ENCODE results near the gene CDC7. TPM values are rescaled to one million over a fixed set of nuclear protein-coding genes. Genes with fewer than 3 reads are reported as not detected.
"Not testable (repeated sequence)": the region's sequence is repeated elsewhere in the genome, so short reads cannot be mapped to it uniquely, and the experiment has no call there.

Gene CDC7
- total RNA-seq: 1.8 TPM

GRCh38 chr1:91500756-91501522 lies at the start of gene CDC7:
Gene CDC7, plus strand, starts transcription at chr1:91500851. Its CDS starts 866 bp downstream, at chr1:91501717.
- Histone ChIP-seq H3K4me1 (ENCODE audit: insufficient read depth, low read length) (peaks cover 23% of the 10 kb centered on the region), H3K27me3 (ENCODE audit: insufficient read depth, low read length) (no peaks in the 10 kb centered on the region), H3K9me3 (ENCODE audit: low read depth, low read length) (no peaks in the 10 kb centered on the region), H3K4me3 (ENCODE audit: low read length) (peak within 1 kb of the TSS; percentile 92)

GRCh38 chr1:91454136-91454535 lies 46.5 kb upstream of the CDC7 start:
- H3K9me3 ChIP-seq (ENCODE audit: low read depth, low read length): no peaks in the 10 kb centered on the region
- H3K4me3 ChIP-seq (ENCODE audit: low read length): no peak overlapping the region
- H3K4me1 ChIP-seq (ENCODE audit: insufficient read depth, low read length): no peaks in the 10 kb centered on the region
- peaks cover 3% of the 10 kb centered on the region for H3K27me3 ChIP-seq (ENCODE audit: insufficient read depth, low read length)

DNA sequence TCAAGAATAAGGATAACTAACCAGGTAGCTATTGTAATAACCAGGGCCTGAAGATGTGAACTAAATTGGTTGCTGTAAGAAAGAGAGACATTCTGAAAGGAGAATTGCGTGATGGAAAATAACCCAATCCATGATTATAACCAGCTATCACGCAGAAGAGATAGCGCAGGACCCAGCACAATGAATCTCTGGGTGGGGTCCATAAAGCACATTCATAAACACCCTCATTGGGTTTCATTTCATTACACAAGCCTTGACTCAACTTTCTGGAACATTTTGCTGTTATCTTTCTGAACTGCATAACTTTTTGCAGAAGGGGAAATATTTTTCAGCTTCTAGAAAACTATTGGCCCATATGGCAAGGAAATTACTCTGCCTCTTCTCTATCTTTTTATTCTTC lies 45.3 kb upstream of the CDC7 start:
- Histone ChIP-seq H3K4me1 (ENCODE audit: insufficient read depth, low read length) (no peaks in the 10 kb centered on the region), H3K9me3 (ENCODE audit: low read depth, low read length) (no peaks in the 10 kb centered on the region), H3K27me3 (ENCODE audit: insufficient read depth, low read length) (peaks cover 3% of the 10 kb centered on the region), H3K4me3 (ENCODE audit: low read length) (no peak overlapping the region)

GRCh38 chr1:91455896-91456295 lies 44.8 kb upstream of the CDC7 start:
- no peaks in the 10 kb centered on the region for H3K4me1 ChIP-seq (ENCODE audit: insufficient read depth, low read length)
- H3K9me3 ChIP-seq (ENCODE audit: low read depth, low read length): no peaks in the 10 kb centered on the region
- peaks cover 3% of the 10 kb centered on the region for H3K27me3 ChIP-seq (ENCODE audit: insufficient read depth, low read length)
- H3K4me3 ChIP-seq (ENCODE audit: low read length): no peak overlapping the region

DNA sequence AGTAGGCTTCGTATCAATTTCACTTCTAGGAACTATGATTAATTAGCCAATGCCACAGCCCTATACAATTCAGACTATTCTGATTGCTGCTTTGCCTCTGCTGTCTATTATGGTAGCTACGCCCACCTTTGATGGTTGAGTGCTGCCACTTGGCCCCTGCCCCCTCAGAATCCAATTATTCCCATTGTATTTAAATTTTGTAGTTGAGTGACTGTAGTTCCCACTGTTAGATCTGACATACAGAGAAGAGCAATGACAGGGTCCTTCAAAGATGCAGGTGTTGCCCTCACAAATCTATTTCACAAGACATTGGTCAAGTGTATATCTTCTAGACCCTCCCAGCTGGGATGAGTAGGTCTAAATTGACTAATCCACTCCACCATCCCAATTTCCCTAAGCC lies 35.3 kb upstream of the CDC7 start:
- not testable (repeated sequence) for H3K27me3 ChIP-seq (ENCODE audit: insufficient read depth, low read length)

DNA sequence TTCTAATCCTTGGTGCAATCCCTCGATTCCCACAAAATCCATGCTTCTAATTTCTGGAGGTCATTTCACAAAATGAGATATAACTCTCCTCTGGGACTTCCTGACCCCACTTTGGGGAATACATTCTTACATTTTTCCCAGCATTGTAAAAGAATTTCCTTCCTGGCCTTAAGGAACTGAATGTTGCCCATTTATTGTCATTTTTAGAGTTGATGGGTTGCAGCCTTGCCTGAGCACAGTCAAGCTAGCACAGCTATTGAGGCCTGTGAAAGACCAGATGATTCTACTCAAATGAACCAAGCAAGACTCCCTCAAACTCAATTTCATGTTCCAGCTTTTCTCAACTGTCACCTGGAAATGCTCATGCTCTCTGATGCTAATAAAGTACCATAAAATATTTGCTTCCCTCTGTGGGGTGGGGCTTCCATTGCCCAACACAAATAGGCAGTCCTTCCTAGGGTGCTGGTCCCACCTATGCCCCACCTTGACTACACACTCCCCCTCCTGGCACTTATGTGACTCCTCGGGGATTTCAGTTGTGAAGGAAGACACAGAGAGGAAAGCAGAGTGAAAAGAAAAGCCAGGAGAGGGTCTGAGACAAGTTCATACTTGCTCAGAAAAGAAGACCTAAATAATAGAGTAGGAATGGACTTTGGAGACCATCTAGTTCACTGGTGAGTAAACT lies 24.0 kb upstream of the CDC7 start:
- H3K27me3 ChIP-seq (ENCODE audit: insufficient read depth, low read length): no peaks in the 10 kb centered on the region
- no peak overlapping the region for H3K4me3 ChIP-seq (ENCODE audit: low read length)
- no peaks in the 10 kb centered on the region for H3K9me3 ChIP-seq (ENCODE audit: low read depth, low read length)
- no peaks in the 10 kb centered on the region for H3K4me1 ChIP-seq (ENCODE audit: insufficient read depth, low read length)

More for the DNA sequence above, 35.3 kb upstream of the CDC7 start:
- not testable (repeated sequence) for H3K4me3 ChIP-seq (ENCODE audit: low read length); H3K9me3 ChIP-seq (ENCODE audit: low read depth, low read length); H3K4me1 ChIP-seq (ENCODE audit: insufficient read depth, low read length)

DNA sequence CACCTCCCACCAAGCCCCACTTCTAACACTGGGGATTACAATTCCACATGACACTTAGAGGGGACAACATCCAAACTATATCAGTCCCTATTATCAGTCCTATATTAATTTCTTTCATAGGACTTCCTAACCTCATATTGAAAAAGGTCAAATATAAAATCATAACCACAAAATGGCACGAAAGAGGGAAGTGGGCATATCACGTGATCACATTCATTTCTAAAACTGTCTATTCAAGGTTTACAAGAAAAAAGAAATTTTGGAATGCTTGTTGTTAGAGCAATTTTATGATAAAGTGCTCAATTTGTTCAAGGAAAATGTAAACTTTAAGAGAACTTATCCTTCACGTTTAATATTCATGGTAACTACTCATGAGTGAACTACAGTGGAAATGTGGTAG lies 13.2 kb upstream of the CDC7 start:
- no peak overlapping the region for H3K4me3 ChIP-seq (ENCODE audit: low read length)
- H3K9me3 ChIP-seq (ENCODE audit: low read depth, low read length): no peaks in the 10 kb centered on the region
- no peaks in the 10 kb centered on the region for H3K27me3 ChIP-seq (ENCODE audit: insufficient read depth, low read length)
- no peaks in the 10 kb centered on the region for H3K4me1 ChIP-seq (ENCODE audit: insufficient read depth, low read length)

DNA sequence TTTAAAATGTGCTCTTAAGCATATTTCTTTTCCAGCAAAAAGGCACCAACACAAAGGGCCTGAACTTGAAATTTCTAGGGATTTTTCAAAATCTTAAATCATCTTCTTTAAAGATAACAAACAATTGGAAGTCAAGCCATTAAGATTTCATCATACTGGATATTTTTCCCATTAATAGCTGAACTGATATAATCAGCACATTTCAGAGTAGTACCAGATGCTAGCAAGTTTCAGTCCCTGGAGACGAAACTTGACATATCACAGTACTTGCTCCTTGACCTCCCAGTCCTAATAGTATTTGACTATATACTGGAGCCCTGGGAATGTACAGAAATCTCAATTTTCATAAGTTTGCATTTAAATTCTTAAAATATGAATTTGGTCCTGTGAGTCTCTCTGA lies 10.2 kb upstream of the CDC7 start:
- Histone ChIP-seq H3K27me3 (ENCODE audit: insufficient read depth, low read length) (no peaks in the 10 kb centered on the region), H3K4me3 (ENCODE audit: low read length) (no peak overlapping the region), H3K9me3 (ENCODE audit: low read depth, low read length) (no peaks in the 10 kb centered on the region), H3K4me1 (ENCODE audit: insufficient read depth, low read length) (no peaks in the 10 kb centered on the region)

DNA sequence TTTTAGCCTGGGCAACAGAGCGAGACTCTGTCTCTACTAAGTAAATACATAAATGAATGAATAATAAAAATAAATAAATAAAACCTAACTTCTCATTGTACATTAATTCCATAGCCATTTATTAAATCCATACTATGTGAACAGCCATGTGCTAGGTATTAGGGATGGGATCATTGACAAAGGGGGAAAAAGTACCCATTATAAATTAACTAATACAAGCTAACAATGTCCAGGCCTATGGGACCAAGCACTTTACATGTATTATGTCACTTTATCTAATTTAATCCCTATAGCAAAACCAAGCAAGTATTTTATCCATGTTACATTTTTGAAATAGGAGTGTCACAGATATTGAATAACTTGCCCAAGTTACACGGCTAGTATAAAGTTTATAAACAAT lies 2.6 kb upstream of the CDC7 start:
- no peaks in the 10 kb centered on the region for H3K9me3 ChIP-seq (ENCODE audit: low read depth, low read length)
- H3K4me3 ChIP-seq (ENCODE audit: low read length): no peak overlapping the region
- no peaks in the 10 kb centered on the region for H3K27me3 ChIP-seq (ENCODE audit: insufficient read depth, low read length)
- H3K4me1 ChIP-seq (ENCODE audit: insufficient read depth, low read length): peaks cover 20% of the 10 kb centered on the region

GRCh38 chr1:91498498-91499245 lies 2.0 kb upstream of the CDC7 start:
- Histone ChIP-seq H3K9me3 (ENCODE audit: low read depth, low read length) (no peaks in the 10 kb centered on the region), H3K4me1 (ENCODE audit: insufficient read depth, low read length) (peaks cover 20% of the 10 kb centered on the region), H3K4me3 (ENCODE audit: low read length) (no peak overlapping the region), H3K27me3 (ENCODE audit: insufficient read depth, low read length) (no peaks in the 10 kb centered on the region)

DNA sequence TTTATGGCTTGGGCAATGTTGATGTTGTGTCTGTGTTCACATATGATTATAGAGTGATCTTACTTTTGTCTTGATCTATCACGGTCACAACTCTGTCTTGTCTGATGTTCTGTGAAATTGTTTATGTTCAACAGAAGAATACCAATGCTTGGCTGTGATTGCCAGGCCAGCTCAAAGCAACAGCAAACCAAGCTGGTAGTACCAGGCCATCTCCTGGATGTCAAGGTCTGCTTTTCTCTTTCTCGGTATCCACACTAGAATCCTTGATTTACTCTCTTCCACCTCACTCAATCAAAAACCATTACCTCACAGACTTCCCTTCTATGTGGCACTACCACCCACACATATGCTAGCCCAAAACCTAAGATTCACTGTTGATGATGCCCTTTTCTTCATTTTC lies 1.3 kb upstream of the CDC7 start:
- no peaks in the 10 kb centered on the region for H3K9me3 ChIP-seq (ENCODE audit: low read depth, low read length)
- H3K4me1 ChIP-seq (ENCODE audit: insufficient read depth, low read length): peaks cover 23% of the 10 kb centered on the region
- H3K4me3 ChIP-seq (ENCODE audit: low read length): no peak overlapping the region
- H3K27me3 ChIP-seq (ENCODE audit: insufficient read depth, low read length): no peaks in the 10 kb centered on the region

DNA sequence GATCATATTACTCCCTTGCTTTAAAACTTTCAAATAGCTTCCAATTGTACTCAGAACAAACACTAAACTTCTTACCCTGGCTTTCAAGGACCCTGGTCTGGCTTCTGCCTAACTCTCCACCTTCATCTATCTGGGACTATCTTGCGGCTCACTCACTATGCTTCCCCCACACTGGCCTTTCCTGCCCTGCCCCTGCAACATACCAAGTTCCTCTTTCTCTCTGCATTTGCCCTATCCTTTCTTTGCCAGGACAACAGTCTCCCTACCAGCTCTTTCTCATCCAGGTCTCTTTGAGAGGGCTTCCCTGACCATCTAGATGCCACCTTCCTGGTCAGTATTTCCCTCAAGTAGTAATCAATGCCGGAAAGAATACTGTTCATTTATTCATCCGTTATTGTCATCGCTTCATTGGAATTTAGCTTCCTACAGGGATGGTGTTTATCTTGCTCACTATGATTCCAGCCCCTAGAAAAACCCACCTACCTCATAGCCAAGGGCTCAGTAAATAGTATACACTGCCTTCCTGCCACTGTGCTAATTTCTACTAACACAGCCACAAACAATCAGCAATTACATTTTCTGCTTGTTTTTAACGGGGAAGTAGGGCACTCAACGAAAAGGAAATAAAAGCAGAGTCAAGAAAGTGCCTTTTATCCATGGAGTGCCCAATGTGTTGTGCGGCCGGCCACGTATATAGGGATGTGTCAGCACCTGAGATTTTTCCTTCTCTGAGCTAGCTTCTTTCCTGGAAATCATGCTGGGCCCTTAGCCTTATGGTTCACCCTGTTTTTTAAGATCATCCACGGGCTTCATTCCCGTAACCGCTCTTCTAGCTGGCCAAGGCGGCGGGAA lies 521 bp upstream of the CDC7 start:
- H3K9me3 ChIP-seq (ENCODE audit: low read depth, low read length): no peaks in the 10 kb centered on the region
- no peaks in the 10 kb centered on the region for H3K27me3 ChIP-seq (ENCODE audit: insufficient read depth, low read length)
- H3K4me1 ChIP-seq (ENCODE audit: insufficient read depth, low read length): peaks cover 23% of the 10 kb centered on the region
- H3K4me3 ChIP-seq (ENCODE audit: low read length): peak overlapping the region; percentile 92

- peak overlapping the region; percentile 92 for H3K4me3 ChIP-seq (ENCODE audit: low read length)
- H3K9me3 ChIP-seq (ENCODE audit: low read depth, low read length): no peaks in the 10 kb centered on the region
- no peaks in the 10 kb centered on the region for H3K27me3 ChIP-seq (ENCODE audit: insufficient read depth, low read length)
- H3K4me1 ChIP-seq (ENCODE audit: insufficient read depth, low read length): peaks cover 23% of the 10 kb centered on the region
These were observed 836 bp downstream of the CDC7 start for GRCh38 chr1:91501523-91501851.

DNA sequence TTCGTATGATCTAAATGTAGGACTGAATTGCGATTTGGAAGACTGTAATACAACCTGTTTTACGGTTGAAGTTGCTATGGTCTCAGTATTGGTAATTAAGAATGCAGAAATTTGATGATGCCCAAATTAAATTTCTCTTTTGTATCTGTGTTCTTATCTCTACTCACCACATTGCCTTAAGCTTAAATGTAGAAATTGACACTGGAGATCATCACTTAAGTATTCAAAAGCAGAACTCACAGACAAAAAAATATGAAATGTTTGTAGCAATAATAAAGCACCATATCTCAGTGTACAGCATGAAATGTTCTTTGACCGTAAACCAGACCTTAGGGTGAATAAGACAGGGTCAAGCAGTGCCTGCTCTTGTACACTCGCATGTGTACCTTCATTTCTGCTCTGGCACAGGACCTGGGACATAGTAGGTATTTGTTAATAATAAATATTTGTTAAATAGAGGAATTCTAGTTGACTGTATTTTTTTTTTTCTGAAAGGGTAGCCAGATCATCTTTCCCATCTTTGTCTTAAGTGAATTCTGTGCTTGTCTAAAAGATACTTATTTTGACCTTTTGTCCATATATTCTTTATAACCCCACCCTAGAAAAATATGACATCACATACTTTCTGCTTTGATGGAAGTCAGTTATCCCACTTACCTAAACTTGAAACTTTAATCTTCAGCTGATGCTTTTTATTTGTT lies 1.5 kb downstream of the CDC7 start:
- H3K4me3 ChIP-seq (ENCODE audit: low read length): no peak overlapping the region
- H3K27me3 ChIP-seq (ENCODE audit: insufficient read depth, low read length): no peaks in the 10 kb centered on the region
- H3K9me3 ChIP-seq (ENCODE audit: low read depth, low read length): no peaks in the 10 kb centered on the region
- peaks cover 23% of the 10 kb centered on the region for H3K4me1 ChIP-seq (ENCODE audit: insufficient read depth, low read length)
